ENCODE results near the gene MLLT6.

GRCh38 chr17:38739305-38739704, 34.2 kb downstream of the MLLT6 start:
- TF ChIP-seq, protein P1, sequence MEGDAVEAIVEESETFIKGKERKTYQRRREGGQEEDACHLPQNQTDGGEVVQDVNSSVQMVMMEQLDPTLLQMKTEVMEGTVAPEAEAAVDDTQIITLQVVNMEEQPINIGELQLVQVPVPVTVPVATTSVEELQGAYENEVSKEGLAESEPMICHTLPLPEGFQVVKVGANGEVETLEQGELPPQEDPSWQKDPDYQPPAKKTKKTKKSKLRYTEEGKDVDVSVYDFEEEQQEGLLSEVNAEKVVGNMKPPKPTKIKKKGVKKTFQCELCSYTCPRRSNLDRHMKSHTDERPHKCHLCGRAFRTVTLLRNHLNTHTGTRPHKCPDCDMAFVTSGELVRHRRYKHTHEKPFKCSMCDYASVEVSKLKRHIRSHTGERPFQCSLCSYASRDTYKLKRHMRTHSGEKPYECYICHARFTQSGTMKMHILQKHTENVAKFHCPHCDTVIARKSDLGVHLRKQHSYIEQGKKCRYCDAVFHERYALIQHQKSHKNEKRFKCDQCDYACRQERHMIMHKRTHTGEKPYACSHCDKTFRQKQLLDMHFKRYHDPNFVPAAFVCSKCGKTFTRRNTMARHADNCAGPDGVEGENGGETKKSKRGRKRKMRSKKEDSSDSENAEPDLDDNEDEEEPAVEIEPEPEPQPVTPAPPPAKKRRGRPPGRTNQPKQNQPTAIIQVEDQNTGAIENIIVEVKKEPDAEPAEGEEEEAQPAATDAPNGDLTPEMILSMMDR (IDR thresholded peaks at IDR 0.05; ENCODE audit: insufficient read depth, low read length, poor library complexity, severe bottlenecking), result no peak
- no peak for TF ChIP-seq EZH2phosphoT487 (conservative IDR thresholded peaks at IDR 0.05; ENCODE audit: low read length)

All from SU-DHL-6 (cell line).